Lung (tissue), 12 donors: ENCODE measurements around the gene MRPS24. TPM values are rescaled to one million over a fixed set of nuclear protein-coding genes. Genes with fewer than 3 reads are reported as not detected.

Experiments
- ATAC-seq: fragments of 200-7000 bp; cut with Tn5 transposase; one replicate; pipeline ENCODE4 v1.9.1; 2020; ENCODE audit warnings: moderate number of reproducible peaks; ENCODE audit not compliant: insufficient read depth, low FRiP score
- DNase-seq, 3 donors: peaks; one replicate each; pipeline ENCODE4 v3.0.0-alpha.2; 2013 to 2017
- H3K27ac ChIP-seq, 2 donors: one replicate each; pipeline ENCODE4 v1.5.1; 2013; ENCODE audit warnings: mild to moderate bottlenecking in 2 of 2, moderate library complexity in 2 of 2, control low read depth in 1 of 2, inconsistent platforms in 1 of 2, low read depth in 1 of 2, low read length in 1 of 2
- H3K27me3 ChIP-seq, 3 donors: one replicate each; pipeline ENCODE4 v1.5.1; 2013; ENCODE audit warnings: low read length in 2 of 3; ENCODE audit not compliant: control insufficient read depth in 3 of 3, insufficient read depth in 3 of 3
- H3K36me3 ChIP-seq, 4 donors: one replicate each; pipeline ENCODE4 v1.5.1; 2013; ENCODE audit warnings: low read length in 4 of 4, mild to moderate bottlenecking in 1 of 4, moderate library complexity in 1 of 4; ENCODE audit not compliant: control insufficient read depth in 4 of 4, insufficient read depth in 4 of 4
- H3K4me1 ChIP-seq, 5 donors: one replicate each; pipeline ENCODE4 v1.5.1; 2013; ENCODE audit warnings: low read length in 5 of 5, mild to moderate bottlenecking in 2 of 5, moderate library complexity in 1 of 5; ENCODE audit not compliant: control insufficient read depth in 5 of 5, insufficient read depth in 5 of 5
- H3K4me3 ChIP-seq: one replicate; pipeline ENCODE4 v1.5.1; 2013; ENCODE audit warnings: mild to moderate bottlenecking, control low read depth, moderate library complexity
- H3K9ac ChIP-seq, 2 donors: one replicate each; pipeline ENCODE4 v1.5.1; 2013; ENCODE audit warnings: low read length in 2 of 2, control low read depth in 1 of 2; ENCODE audit not compliant: insufficient read depth in 1 of 2
- H3K9me3 ChIP-seq, 4 donors: one replicate each; pipeline ENCODE4 v1.5.1; 2013; ENCODE audit warnings: low read length in 3 of 4, mild to moderate bottlenecking in 1 of 4, moderate library complexity in 1 of 4; ENCODE audit not compliant: control insufficient read depth in 4 of 4, insufficient read depth in 3 of 4
- WGBS, 2 donors: extraction: QIAGEN DNeasy Blood & Tissue Kit; methylation state at CpG; one replicate each; pipeline ENCODE4 v1.1.7; 2013; 5-methylcytosine and 5-hydroxymethylcytosine counted together
- polyA plus RNA-seq, 2 donors: library from polyadenylated mRNA; stranded (reverse); fragments of 200-250 nt; gene quantifications; one replicate each; pipeline ENCODE4 v1.2.1, GENCODE V29; 2013
- total RNA-seq, 2 donors: library from RNA; depleted of rRNA in 1 of 2; stranded (reverse); fragments of >200 nt in 1 of 2; gene quantifications; one replicate each; pipeline ENCODE4 v1.2.1, GENCODE V29; 2014 to 2021
- TF ChIP-seq, protein P1 (sequence below): IDR thresholded peaks from 2 replicates; pipeline ENCODE4 v1.5.1; 2012; ENCODE audit warnings: mild to moderate bottlenecking; ENCODE audit errors: control extremely low read depth, extremely low read depth
- donor health status: control.
- donor health status: control.
- donor health status: Bipolar disorder and iron deficiency.
- donor health status: healthy.
- donor health status: DM: yes; HTN: yes; CAD: no.

The MRPS24 gene
- total and polyA plus RNA-seq, 4 donors, result 33.6 to 126 (median 108) TPM

DNA sequence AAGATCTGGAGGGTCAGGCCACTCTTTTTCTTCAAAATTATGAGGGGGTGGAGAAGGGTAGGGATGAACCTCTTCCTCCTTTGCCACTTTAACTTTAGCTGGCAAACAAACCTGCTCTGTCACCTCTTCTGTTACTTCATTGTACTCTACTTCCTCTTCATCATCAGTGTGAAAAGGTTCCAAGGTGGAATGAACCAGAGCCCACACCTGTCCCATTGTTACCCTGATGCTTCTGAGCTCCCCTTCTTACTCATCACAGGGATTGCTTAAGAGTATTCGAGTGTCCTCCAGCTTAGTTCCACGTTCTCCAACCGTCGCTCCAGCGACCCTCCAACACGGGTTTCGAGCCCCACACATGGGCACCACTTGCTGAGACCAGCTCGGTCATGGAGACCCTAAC, 5.2 kb downstream of the MRPS24 start:
- H3K27ac ChIP-seq, result no peak overlapping the region
- TF ChIP-seq, protein P1, sequence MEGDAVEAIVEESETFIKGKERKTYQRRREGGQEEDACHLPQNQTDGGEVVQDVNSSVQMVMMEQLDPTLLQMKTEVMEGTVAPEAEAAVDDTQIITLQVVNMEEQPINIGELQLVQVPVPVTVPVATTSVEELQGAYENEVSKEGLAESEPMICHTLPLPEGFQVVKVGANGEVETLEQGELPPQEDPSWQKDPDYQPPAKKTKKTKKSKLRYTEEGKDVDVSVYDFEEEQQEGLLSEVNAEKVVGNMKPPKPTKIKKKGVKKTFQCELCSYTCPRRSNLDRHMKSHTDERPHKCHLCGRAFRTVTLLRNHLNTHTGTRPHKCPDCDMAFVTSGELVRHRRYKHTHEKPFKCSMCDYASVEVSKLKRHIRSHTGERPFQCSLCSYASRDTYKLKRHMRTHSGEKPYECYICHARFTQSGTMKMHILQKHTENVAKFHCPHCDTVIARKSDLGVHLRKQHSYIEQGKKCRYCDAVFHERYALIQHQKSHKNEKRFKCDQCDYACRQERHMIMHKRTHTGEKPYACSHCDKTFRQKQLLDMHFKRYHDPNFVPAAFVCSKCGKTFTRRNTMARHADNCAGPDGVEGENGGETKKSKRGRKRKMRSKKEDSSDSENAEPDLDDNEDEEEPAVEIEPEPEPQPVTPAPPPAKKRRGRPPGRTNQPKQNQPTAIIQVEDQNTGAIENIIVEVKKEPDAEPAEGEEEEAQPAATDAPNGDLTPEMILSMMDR, result no peak
- H3K9ac ChIP-seq, result no peak overlapping the region
- H3K4me3 ChIP-seq, result no peak overlapping the region
- H3K9me3 ChIP-seq, result no peaks in the 10 kb centered on the region
- WGBS, 2 donors, result 82 to 86% methylated on average over 8 of the region's 8 CpGs
- H3K27me3 ChIP-seq, result no peaks in the 10 kb centered on the region
- DNase-seq, result no peak
- ATAC-seq, result no peak
- peaks cover 0 to 7% (median 0%) of the 10 kb centered on the region in 5 donors for H3K4me1 ChIP-seq
- H3K36me3 ChIP-seq, result peaks cover 6 to 13% (median 8%) of the 10 kb centered on the region in 4 donors

DNA sequence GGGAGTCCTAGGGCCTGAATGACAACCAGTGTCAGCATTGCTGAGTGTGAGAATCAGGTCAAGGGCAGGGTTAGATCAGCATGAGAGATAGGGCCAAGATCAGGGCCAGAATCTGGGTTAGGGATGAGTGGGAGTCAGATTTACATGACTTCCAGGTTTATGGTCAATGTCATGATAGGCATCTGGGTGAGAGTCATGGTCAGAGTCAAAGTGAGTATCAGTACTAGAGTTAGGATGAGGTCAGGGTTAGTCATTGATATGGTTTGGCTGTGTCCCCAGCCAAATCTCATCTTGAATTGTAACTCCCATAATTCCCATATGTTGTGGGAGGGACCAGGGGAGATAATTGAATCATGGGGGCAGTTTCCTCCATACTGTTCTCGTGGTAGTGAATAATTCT, 12.3 kb downstream of the MRPS24 start:
- ATAC-seq (no peak), DNase-seq (no peak)
- Histone ChIP-seq H3K27ac (no peak overlapping the region), H3K9ac (no peak overlapping the region), H3K9me3 (no peaks in the 10 kb centered on the region), H3K27me3 (no peaks in the 10 kb centered on the region), H3K4me3 (no peak overlapping the region), H3K4me1 (no peaks in the 10 kb centered on the region), H3K36me3 (no peaks in the 10 kb centered on the region)
- WGBS, 2 donors, result 84% methylated on average over 1 of the region's 1 CpG
- TF ChIP-seq, protein P1, result no peak

DNA sequence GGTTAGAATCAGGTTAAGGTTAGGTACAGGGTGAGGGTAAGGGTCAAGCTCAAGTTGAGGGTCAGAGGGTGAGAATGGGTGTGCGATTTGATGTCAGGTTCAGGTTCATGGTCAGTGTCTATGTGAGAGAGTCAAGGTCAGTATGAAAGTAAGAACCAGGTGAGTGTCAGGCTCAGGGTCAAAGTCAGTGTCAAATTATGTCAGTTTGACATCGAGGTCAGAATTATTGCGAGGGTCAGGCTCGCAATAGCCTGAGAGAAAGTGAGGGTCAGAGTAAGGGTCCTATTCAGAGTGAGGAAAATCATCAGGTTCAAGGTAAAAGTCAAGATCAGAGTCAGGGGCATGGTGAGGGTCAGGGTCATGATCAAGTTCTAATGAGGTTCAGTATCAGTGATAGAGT, 13.0 kb downstream of the MRPS24 start:
- H3K27ac ChIP-seq, result no peak overlapping the region
- DNase-seq (no peak), ATAC-seq (no peak)
- H3K27me3 ChIP-seq, result no peaks in the 10 kb centered on the region
- H3K4me3 ChIP-seq, result no peak overlapping the region
- no peaks in the 10 kb centered on the region for H3K4me1 ChIP-seq
- 94 to 96% methylated on average over 4 of the region's 4 CpGs for WGBS, 2 donors
- TF ChIP-seq, protein P1, result no peak
- no peaks in the 10 kb centered on the region for H3K9me3 ChIP-seq
- no peak overlapping the region for H3K9ac ChIP-seq
- no peaks in the 10 kb centered on the region for H3K36me3 ChIP-seq

DNA sequence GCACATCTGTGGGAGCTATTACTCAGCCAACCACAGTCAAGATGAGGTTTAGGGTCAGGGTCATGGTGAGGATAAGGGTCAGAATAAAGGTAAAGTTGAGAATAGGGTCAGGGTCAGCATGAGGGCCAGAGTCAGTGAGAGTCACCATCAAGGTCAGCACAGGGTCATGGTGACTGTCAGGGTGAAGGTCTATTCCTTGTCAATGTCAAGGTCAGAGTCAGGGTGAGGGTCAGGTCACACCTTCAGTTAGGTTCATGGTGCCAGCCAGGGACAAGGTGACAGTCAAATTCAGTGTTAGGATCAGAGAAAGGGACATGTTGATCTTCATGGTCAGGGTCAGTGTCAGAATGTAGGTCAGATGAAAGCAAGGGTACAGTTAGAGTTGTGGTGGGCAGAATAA, 14.1 kb downstream of the MRPS24 start:
- Histone ChIP-seq H3K4me3 (no peak overlapping the region), H3K9ac (no peak overlapping the region), H3K36me3 (no peaks in the 10 kb centered on the region), H3K27ac (no peak overlapping the region), H3K9me3 (no peaks in the 10 kb centered on the region), H3K27me3 (no peaks in the 10 kb centered on the region), H3K4me1 (no peaks in the 10 kb centered on the region)
- DNase-seq, result no peak
- no peak for ATAC-seq
- TF ChIP-seq, protein P1, result no peak
